Caco-2 (cell line): ENCODE data around the gene TNFRSF8. TPM values are rescaled to one million over a fixed set of nuclear protein-coding genes. Genes with fewer than 3 reads are reported as not detected.

Experiments
- BruUV-seq: library from RNA; stranded (reverse); fragments of 400-500 nt; replicated peaks from 2 replicates; lab custom pipeline; 2021; lab: Mats Ljungman, UMichigan
- CTCF ChIA-PET: fragments of 300-600 bp; sonication (Branson Sonifier 250); formaldehyde crosslinking; loops from one replicate; lab custom pipeline; 2022; ENCODE audit warnings: antibody characterized with exemption; lab: Charles Lee
- POLR2A ChIA-PET: fragments of 300-600 bp; sonication (Branson Sonifier 250); formaldehyde crosslinking; loops from one replicate; lab custom pipeline; 2022; ENCODE audit warnings: antibody characterized with exemption; lab: Charles Lee
- DNase-seq, 2 experiments: peaks; one replicate each; pipeline versions ENCODE4 v3.0.0 to v3.0.0-alpha.2; 2020 to 2022
- H3K27me3 ChIP-seq: replicated peaks from 2 replicates; pipeline ENCODE4 v1.6.0; 2011; ENCODE audit warnings: low read length; ENCODE audit not compliant: control insufficient read depth, insufficient read depth
- H3K36me3 ChIP-seq: 2 replicates; pipeline ENCODE4 v1.5.1; 2011; ENCODE audit warnings: low read length; ENCODE audit not compliant: control insufficient read depth, insufficient read depth
- H3K4me1 ChIP-seq: fragments of 250-450 bp; sonication (Bioruptor Pico); 2 replicates; pipeline ENCODE4 v1.5.1; 2020; ENCODE audit warnings: mild to moderate bottlenecking
- H3K4me3 ChIP-seq: 2 replicates; pipeline ENCODE4 v1.5.1; 2011; ENCODE audit warnings: low read depth, mild to moderate bottlenecking, control low read depth, low read length
- H3K9me3 ChIP-seq: fragments of 250-450 bp; sonication (Bioruptor Pico); 2 replicates; pipeline ENCODE4 v1.5.1; 2020; ENCODE audit warnings: mild to moderate bottlenecking, moderate library complexity
- H3K27ac Mint-ChIP-seq: one replicate; pipeline ENCODE4 v1.8.0; 2022; ENCODE audit warnings: mixed read lengths; ENCODE audit not compliant: unreplicated experiment
- H3K27me3 Mint-ChIP-seq: one replicate; pipeline ENCODE4 v1.8.0; 2022; ENCODE audit warnings: mixed read lengths; ENCODE audit not compliant: insufficient read depth, unreplicated experiment
- H3K36me3 Mint-ChIP-seq: one replicate; pipeline ENCODE4 v1.8.0; 2022; ENCODE audit warnings: mild to moderate bottlenecking, mixed read lengths; ENCODE audit not compliant: insufficient read depth, unreplicated experiment
- H3K4me1 Mint-ChIP-seq: one replicate; pipeline ENCODE4 v1.8.0; 2022; ENCODE audit warnings: low read depth, mixed read lengths; ENCODE audit not compliant: unreplicated experiment
- H3K4me3 Mint-ChIP-seq: one replicate; pipeline ENCODE4 v1.8.0; 2022; ENCODE audit warnings: mild to moderate bottlenecking, moderate library complexity, mixed read lengths; ENCODE audit not compliant: unreplicated experiment
- H3K9me3 Mint-ChIP-seq: one replicate; pipeline ENCODE4 v1.8.0; 2022; ENCODE audit warnings: mixed read lengths; ENCODE audit not compliant: unreplicated experiment
- CTCF ChIP-seq, 2 experiments: fragments of 200-600 bp in 1 of 2; IDR thresholded peaks; 1 replicate in 1 of 2; 2 replicates in 1 of 2; pipeline versions ENCODE4 v1.5.1 to v1.8.0; 2011 to 2022; ENCODE audit warnings: antibody characterized with exemption in 1 of 2, control low read depth in 1 of 2, inconsistent platforms in 1 of 2, low read depth in 1 of 2, low read length in 1 of 2, mild to moderate bottlenecking in 1 of 2, moderate library complexity in 1 of 2; ENCODE audit not compliant: insufficient read depth in 1 of 2, severe bottlenecking in 1 of 2, unreplicated experiment in 1 of 2
- intact Hi-C: fragments of 100-400 bp; cut with micrococcal nuclease; formaldehyde crosslinking; loops from one replicate; pipeline ENCODE4 v1.10.0; 2022; ENCODE audit not compliant: unreplicated experiment
- total RNA-seq: library from RNA; stranded (reverse); gene quantifications from 2 replicates; pipeline ENCODE4 v1.2.3, GENCODE V29; 2022

The TNFRSF8 gene
- total RNA-seq, 1 experiment from 2014 or later: not detected

GRCh38 chr1:12102066-12102465, 39.0 kb downstream of the TNFRSF8 start:
- no peaks in the 10 kb centered on the region for H3K9me3 Mint-ChIP-seq
- Histone ChIP-seq H3K27me3 (no peaks in the 10 kb centered on the region), H3K4me3 (no peak overlapping the region), H3K36me3 (no peaks in the 10 kb centered on the region), H3K9me3 (no peaks in the 10 kb centered on the region), H3K4me1 (no peaks in the 10 kb centered on the region)
- H3K27me3 Mint-ChIP-seq: peaks cover 19% of the 10 kb centered on the region
- BruUV-seq: no TSS peak
- TF ChIP-seq CTCF (IDR thresholded peaks at IDR 0.05; ENCODE audit: insufficient read depth in 1 of 2, low read depth in 1 of 2, low read length in 1 of 2, severe bottlenecking in 1 of 2, unreplicated experiment in 1 of 2): no peak
- no peaks in the 10 kb centered on the region for H3K36me3 Mint-ChIP-seq
- no peak overlapping the region for H3K27ac Mint-ChIP-seq
- intact Hi-C loops: no loop called here
- H3K4me3 Mint-ChIP-seq: no peak overlapping the region
- ChIA-PET POLR2A (no interaction called here), CTCF (no interaction called here)
- no peak for DNase-seq
- H3K4me1 Mint-ChIP-seq: no peaks in the 10 kb centered on the region

- Mint-ChIP-seq H3K27me3 (peaks cover 19% of the 10 kb centered on the region), H3K4me3 (no peak overlapping the region), H3K4me1 (no peaks in the 10 kb centered on the region), H3K27ac (no peak overlapping the region), H3K9me3 (no peaks in the 10 kb centered on the region), H3K36me3 (no peaks in the 10 kb centered on the region)
- BruUV-seq: no TSS peak
- H3K36me3 ChIP-seq: no peaks in the 10 kb centered on the region
- no peaks in the 10 kb centered on the region for H3K4me1 ChIP-seq
- no peaks in the 10 kb centered on the region; the same call in 1 of the 2 replicates for H3K27me3 ChIP-seq
- CTCF ChIA-PET: no interaction called here
- no peak for TF ChIP-seq CTCF (IDR thresholded peaks at IDR 0.05; ENCODE audit: insufficient read depth in 1 of 2, low read depth in 1 of 2, low read length in 1 of 2, severe bottlenecking in 1 of 2, unreplicated experiment in 1 of 2)
- no peaks in the 10 kb centered on the region for H3K9me3 ChIP-seq
- POLR2A ChIA-PET: no interaction called here
- DNase-seq: no peak
- intact Hi-C loops: no loop called here
- H3K4me3 ChIP-seq: no peak overlapping the region
Measured at GRCh38 chr1:12104417-12104816, 41.3 kb downstream of the TNFRSF8 start.

- ChIA-PET POLR2A (interaction anchor here (0.7 kb wide), 1 partner anchor 19 kb away, joined by 4 read pairs; no protein-coding TSS in a partner anchor), CTCF (interaction anchor here (0.6 kb wide), 1 partner anchor 27 kb away, joined by 3 read pairs; no protein-coding TSS in a partner anchor)
- Histone ChIP-seq H3K9me3 (no peaks in the 10 kb centered on the region), H3K4me1 (no peaks in the 10 kb centered on the region), H3K36me3 (no peaks in the 10 kb centered on the region), H3K27me3 (no peaks in the 10 kb centered on the region; the same call in 1 of the 2 replicates), H3K4me3 (no peak overlapping the region)
- Mint-ChIP-seq H3K27ac (no peak overlapping the region), H3K27me3 (peaks cover 19% of the 10 kb centered on the region), H3K4me3 (no peak overlapping the region), H3K4me1 (no peaks in the 10 kb centered on the region), H3K9me3 (no peaks in the 10 kb centered on the region), H3K36me3 (no peaks in the 10 kb centered on the region)
- no peak for DNase-seq
- BruUV-seq: no TSS peak
- intact Hi-C loops: no loop called here
- TF ChIP-seq CTCF (IDR thresholded peaks at IDR 0.05; ENCODE audit: insufficient read depth in 1 of 2, low read depth in 1 of 2, low read length in 1 of 2, severe bottlenecking in 1 of 2, unreplicated experiment in 1 of 2): no peak
Measured at GRCh38 chr1:12106153-12106552, 43.0 kb downstream of the TNFRSF8 start.
